Immature natural killer cell (primary cell): Measurements from ENCODE around the gene SCFD1. TPM values are rescaled to one million over a fixed set of nuclear protein-coding genes. Genes with fewer than 3 reads are reported as not detected.
"Not testable (repeated sequence)": the region's sequence is repeated elsewhere in the genome, so short reads cannot be mapped to it uniquely, and the experiment has no call there.

ENCODE experiments used
- DNase-seq, 3 donors: peaks; one replicate each; pipeline ENCODE4 v3.0.0; 2022; ENCODE audit warnings: mixed read lengths in 1 of 3
- H3K27ac Mint-ChIP-seq, 6 donors: one replicate each; pipeline ENCODE4 v1.8.0; 2020; ENCODE audit warnings: mixed read lengths in 6 of 6, mild to moderate bottlenecking in 5 of 6, inconsistent platforms in 4 of 6, moderate library complexity in 3 of 6
- H3K27me3 Mint-ChIP-seq, 3 donors: one replicate each; pipeline ENCODE4 v1.8.0; 2020 to 2021; ENCODE audit warnings: low read depth in 3 of 3, mild to moderate bottlenecking in 3 of 3, mixed read lengths in 3 of 3, moderate library complexity in 3 of 3, inconsistent platforms in 1 of 3
- H3K36me3 Mint-ChIP-seq, 3 donors: one replicate each; pipeline ENCODE4 v1.8.0; 2020; ENCODE audit warnings: mixed read lengths in 3 of 3, inconsistent platforms in 2 of 3, mild to moderate bottlenecking in 2 of 3
- H3K4me1 Mint-ChIP-seq, 2 donors: one replicate each; pipeline ENCODE4 v1.8.0; 2020; ENCODE audit warnings: inconsistent platforms in 2 of 2, mild to moderate bottlenecking in 2 of 2, mixed read lengths in 2 of 2, moderate library complexity in 1 of 2
- H3K4me3 Mint-ChIP-seq, 5 donors: one replicate each; pipeline ENCODE4 v1.8.0; 2020; ENCODE audit warnings: mild to moderate bottlenecking in 5 of 5, mixed read lengths in 5 of 5, inconsistent platforms in 3 of 5, moderate library complexity in 3 of 5
- H3K9me3 Mint-ChIP-seq, 6 donors: one replicate each; pipeline ENCODE4 v1.8.0; 2020; ENCODE audit warnings: mild to moderate bottlenecking in 6 of 6, mixed read lengths in 6 of 6, inconsistent platforms in 4 of 6, moderate library complexity in 3 of 6
- polyA plus RNA-seq, 3 donors: library from polyadenylated mRNA; unstranded; fragments of 300-500 nt; fragmentation: Illumina TruSeq; gene quantifications; one replicate each; pipeline ENCODE4 v1.2.3, GENCODE V29; 2021

SCFD1 gene
- polyA plus RNA-seq, 3 donors from 2014 or later, result 47.3 to 72.6 (median 67.6) TPM

- no peak for DNase-seq
- H3K27me3 Mint-ChIP-seq, result no peaks in the 10 kb centered on the region
Observed at GRCh38 chr14:30657606-30658163, 35.6 kb downstream of the SCFD1 start.

GRCh38 chr14:30658645-30659044 is 36.5 kb downstream of the SCFD1 start:
- no peak for DNase-seq

More at GRCh38 chr14:30657606-30658163, 35.6 kb downstream of the SCFD1 start:
- H3K4me3 Mint-ChIP-seq, result no peak overlapping the region
- peaks cover 0 to 18% (median 15%) of the 10 kb centered on the region in 3 donors for H3K36me3 Mint-ChIP-seq
- H3K9me3 Mint-ChIP-seq, result no peaks in the 10 kb centered on the region
- no peak overlapping the region for H3K27ac Mint-ChIP-seq
- peaks cover 0 to 7% of the 10 kb centered on the region in 2 donors for H3K4me1 Mint-ChIP-seq

GRCh38 chr14:30669594-30669993 is 47.5 kb downstream of the SCFD1 start:
- no peaks in the 10 kb centered on the region for H3K27me3 Mint-ChIP-seq
- peak overlapping the region in 5 of 6 donors; percentile 2 to 76 (median 31) for H3K27ac Mint-ChIP-seq
- no peak overlapping the region for H3K4me3 Mint-ChIP-seq
- H3K36me3 Mint-ChIP-seq, result peaks cover 20 to 23% (median 22%) of the 10 kb centered on the region in 3 donors
- peaks cover 0 to under 1% (median under 1%) of the 10 kb centered on the region in 6 donors for H3K9me3 Mint-ChIP-seq
- peaks cover 12 to 18% of the 10 kb centered on the region in 2 donors for H3K4me1 Mint-ChIP-seq
- DNase-seq, result no peak

More at GRCh38 chr14:30658645-30659044, 36.5 kb downstream of the SCFD1 start:
- peaks cover 0 to 20% (median 20%) of the 10 kb centered on the region in 3 donors for H3K36me3 Mint-ChIP-seq
- no peaks in the 10 kb centered on the region for H3K27me3 Mint-ChIP-seq
- H3K4me1 Mint-ChIP-seq, result peaks cover 0 to 8% of the 10 kb centered on the region in 2 donors
- no peaks in the 10 kb centered on the region for H3K9me3 Mint-ChIP-seq
- H3K27ac Mint-ChIP-seq, result no peak overlapping the region
- H3K4me3 Mint-ChIP-seq, result no peak overlapping the region

GRCh38 chr14:30673071-30673470 is 51.0 kb downstream of the SCFD1 start:
- Mint-ChIP-seq H3K27me3 (no peaks in the 10 kb centered on the region), H3K27ac (no peak overlapping the region), H3K4me3 (no peak overlapping the region), H3K4me1 (peaks cover 11 to 12% of the 10 kb centered on the region in 2 donors), H3K9me3 (no peaks in the 10 kb centered on the region), H3K36me3 (peaks cover 7 to 31% (median 14%) of the 10 kb centered on the region in 3 donors)
- DNase-seq, result no peak

- Mint-ChIP-seq H3K27me3 (no peaks in the 10 kb centered on the region), H3K27ac (peak overlapping the region in 3 of 6 donors; percentile 6 to 78 (median 65)), H3K36me3 (peaks cover 11 to 28% (median 24%) of the 10 kb centered on the region in 3 donors), H3K4me3 (no peak overlapping the region), H3K4me1 (peaks cover 2 to 18% of the 10 kb centered on the region in 2 donors), H3K9me3 (no peaks in the 10 kb centered on the region)
- DNase-seq, result no peak
Observed at GRCh38 chr14:30678926-30679431, 56.9 kb downstream of the SCFD1 start.

GRCh38 chr14:30680036-30680435 is 57.9 kb downstream of the SCFD1 start:
- DNase-seq, result no peak
- Mint-ChIP-seq H3K27me3 (no peaks in the 10 kb centered on the region), H3K9me3 (no peaks in the 10 kb centered on the region), H3K27ac (peak overlapping the region in 1 of 6 donors; percentile 64), H3K4me1 (peaks cover 2 to 18% of the 10 kb centered on the region in 2 donors), H3K4me3 (no peak overlapping the region), H3K36me3 (peaks cover 14 to 30% (median 21%) of the 10 kb centered on the region in 3 donors)

- peaks cover 13 to 30% (median 14%) of the 10 kb centered on the region in 3 donors for H3K36me3 Mint-ChIP-seq
- H3K4me1 Mint-ChIP-seq, result peaks cover 2 to 18% of the 10 kb centered on the region in 2 donors
- not testable (repeated sequence) for H3K4me3 Mint-ChIP-seq, H3K27me3 Mint-ChIP-seq, H3K9me3 Mint-ChIP-seq, DNase-seq
- H3K27ac Mint-ChIP-seq, result peak overlapping the region in 1 of 6 donors; percentile 49
Observed at GRCh38 chr14:30680776-30681175, 58.7 kb downstream of the SCFD1 start.

- no peak overlapping the region for H3K27ac Mint-ChIP-seq
- H3K4me3 Mint-ChIP-seq, result no peak overlapping the region
- no peaks in the 10 kb centered on the region for H3K9me3 Mint-ChIP-seq
- no peaks in the 10 kb centered on the region for H3K27me3 Mint-ChIP-seq
- DNase-seq, result no peak
- peaks cover 2 to 18% of the 10 kb centered on the region in 2 donors for H3K4me1 Mint-ChIP-seq
- H3K36me3 Mint-ChIP-seq, result peaks cover 7 to 30% (median 14%) of the 10 kb centered on the region in 3 donors
Observed at GRCh38 chr14:30681752-30682355, 59.7 kb downstream of the SCFD1 start.

GRCh38 chr14:30690487-30691355 is 68.6 kb downstream of the SCFD1 start:
- peak overlapping the region in 4 of 6 donors; percentile 80 to 92 (median 90) for H3K27ac Mint-ChIP-seq
- H3K27me3 Mint-ChIP-seq, H3K36me3 Mint-ChIP-seq, H3K9me3 Mint-ChIP-seq: not testable (repeated sequence)
- peak overlapping the region in 4 of 5 donors; percentile 74 to 84 (median 81) for H3K4me3 Mint-ChIP-seq
- H3K4me1 Mint-ChIP-seq, result peaks cover 12 to 22% of the 10 kb centered on the region in 2 donors
- DNase-seq, result peak in 2 of 3 donors; percentile 61 to 73

- H3K27ac Mint-ChIP-seq, result peak overlapping the region in 4 of 6 donors; percentile 48 to 92 (median 86)
Observed at GRCh38 chr14:30691751-30692398, 69.8 kb downstream of the SCFD1 start.

GRCh38 chr14:30692669-30693068 is 70.5 kb downstream of the SCFD1 start:
- DNase-seq, result no peak
- Mint-ChIP-seq H3K4me3 (no peak overlapping the region), H3K36me3 (peaks cover 5 to 15% (median 5%) of the 10 kb centered on the region in 3 donors), H3K4me1 (peaks cover 12 to 22% of the 10 kb centered on the region in 2 donors), H3K27me3 (no peaks in the 10 kb centered on the region), H3K9me3 (no peaks in the 10 kb centered on the region), H3K27ac (peak overlapping the region in 5 of 6 donors; percentile 2 to 67 (median 9))

More at GRCh38 chr14:30691751-30692398, 69.8 kb downstream of the SCFD1 start:
- no peaks in the 10 kb centered on the region for H3K27me3 Mint-ChIP-seq
- no peaks in the 10 kb centered on the region for H3K9me3 Mint-ChIP-seq
- DNase-seq, result no peak
- H3K4me1 Mint-ChIP-seq, result peaks cover 12 to 22% of the 10 kb centered on the region in 2 donors
- peak overlapping the region in 3 of 5 donors; percentile 40 to 74 (median 44) for H3K4me3 Mint-ChIP-seq
- H3K36me3 Mint-ChIP-seq, result peaks cover 0 to 13% (median 0%) of the 10 kb centered on the region in 3 donors

GRCh38 chr14:30698463-30698862 is 76.3 kb downstream of the SCFD1 start:
- Mint-ChIP-seq H3K9me3 (no peaks in the 10 kb centered on the region), H3K4me1 (no peaks in the 10 kb centered on the region), H3K27me3 (no peaks in the 10 kb centered on the region), H3K27ac (peak overlapping the region in 2 of 6 donors; percentile 14 to 46), H3K36me3 (peaks cover 15 to 47% (median 16%) of the 10 kb centered on the region in 3 donors), H3K4me3 (no peak overlapping the region)
- no peak for DNase-seq

GRCh38 chr14:30706704-30707103 is 84.6 kb downstream of the SCFD1 start:
- Mint-ChIP-seq H3K36me3 (peaks cover 7 to 28% (median 26%) of the 10 kb centered on the region in 3 donors), H3K27ac (no peak overlapping the region), H3K9me3 (no peaks in the 10 kb centered on the region), H3K4me1 (no peaks in the 10 kb centered on the region), H3K4me3 (no peak overlapping the region), H3K27me3 (no peaks in the 10 kb centered on the region)
- DNase-seq, result no peak
